HG02852 (cell line): ENCODE results near the gene SLC18A2.
"Not testable (repeated sequence)": the region's sequence is repeated elsewhere in the genome, so short reads cannot be mapped to it uniquely, and the experiment has no call there.

Source experiments
- ATAC-seq: cut with Tn5 transposase; IDR thresholded peaks from one replicate; pipeline ENCODE4 v1.9.1; 2021; ENCODE audit warnings: mild to moderate bottlenecking, moderate library complexity; ENCODE audit not compliant: unreplicated experiment

The SLC18A2 gene

GRCh38 chr10:117240621-117241529, at the start of gene SLC18A2:
Gene SLC18A2 (plus strand): TSS chr10:117241114. CDS start chr10:117241694, 580 bp downstream.
- no peak for ATAC-seq

- no peak for ATAC-seq
Observed at GRCh38 chr10:117197189-117197588, 43.7 kb upstream of the SLC18A2 start, which contains the start of gene KCNK18. Gene KCNK18 (plus strand): TSS chr10:117197489. CDS start chr10:117197489, 0 bp downstream.

GRCh38 chr10:117198088-117198487, 42.8 kb upstream of the SLC18A2 start:
- ATAC-seq, result no peak

- no peak for ATAC-seq
Observed at GRCh38 chr10:117201826-117202225, 39.1 kb upstream of the SLC18A2 start.

- no peak for ATAC-seq
Observed at GRCh38 chr10:117204316-117204715, 36.6 kb upstream of the SLC18A2 start.

- ATAC-seq, result no peak
Observed at GRCh38 chr10:117212176-117212575, 28.7 kb upstream of the SLC18A2 start.

- ATAC-seq, result no peak
Observed at GRCh38 chr10:117214401-117214800, 26.5 kb upstream of the SLC18A2 start.

GRCh38 chr10:117215079-117215478, 25.8 kb upstream of the SLC18A2 start:
- ATAC-seq, result no peak

GRCh38 chr10:117216028-117216427, 24.9 kb upstream of the SLC18A2 start:
- no peak for ATAC-seq

GRCh38 chr10:117216611-117217195, 24.2 kb upstream of the SLC18A2 start:
- ATAC-seq, result peak; percentile 84

- ATAC-seq, result peak; percentile 49
Observed at GRCh38 chr10:117217196-117217761, 23.6 kb upstream of the SLC18A2 start.

- ATAC-seq, result no peak
Observed at GRCh38 chr10:117218654-117219053, 22.3 kb upstream of the SLC18A2 start.

- no peak for ATAC-seq
Observed at GRCh38 chr10:117221156-117221711, 19.7 kb upstream of the SLC18A2 start.

- ATAC-seq, result no peak
Observed at GRCh38 chr10:117222552-117222951, 18.4 kb upstream of the SLC18A2 start.

GRCh38 chr10:117222976-117223692, 17.8 kb upstream of the SLC18A2 start:
- ATAC-seq, result no peak

- no peak for ATAC-seq
Observed at GRCh38 chr10:117223693-117224430, 17.1 kb upstream of the SLC18A2 start.

- ATAC-seq, result no peak
Observed at GRCh38 chr10:117224881-117225280, 16.0 kb upstream of the SLC18A2 start.

GRCh38 chr10:117226813-117227451, 14.0 kb upstream of the SLC18A2 start:
- no peak for ATAC-seq

GRCh38 chr10:117228210-117228609, 12.7 kb upstream of the SLC18A2 start:
- no peak for ATAC-seq

GRCh38 chr10:117230107-117230506, 10.8 kb upstream of the SLC18A2 start:
- ATAC-seq, result not testable (repeated sequence)
